ENCODE results near the gene PPP6R2.

The PPP6R2 gene

GRCh38 chr22:50309601-50309991 is 33.5 kb upstream of the PPP6R2 start:
- FAIRE-seq = no peak
- no peak for DNase-seq (ENCODE audit: insufficient read length, low spot score)
- no peak for TF ChIP-seq POLR2A (IDR thresholded peaks at IDR 0.05; ENCODE audit: low read depth, low read length)

GRCh38 chr22:50310031-50310722 is 33.0 kb upstream of the PPP6R2 start:
- no peak for TF ChIP-seq POLR2A (IDR thresholded peaks at IDR 0.05; ENCODE audit: low read depth, low read length)
- no peak for DNase-seq (ENCODE audit: insufficient read length, low spot score)
- no peak for FAIRE-seq

GRCh38 chr22:50310949-50311444 is 32.1 kb upstream of the PPP6R2 start:
- no peak for TF ChIP-seq POLR2A (IDR thresholded peaks at IDR 0.05; ENCODE audit: low read depth, low read length)
- no peak for DNase-seq (ENCODE audit: insufficient read length, low spot score)
- FAIRE-seq = no peak

- TF ChIP-seq POLR2A (IDR thresholded peaks at IDR 0.05; ENCODE audit: low read depth, low read length) = no peak
- DNase-seq (ENCODE audit: insufficient read length, low spot score) = no peak
- no peak for FAIRE-seq
These were observed 31.3 kb upstream of the PPP6R2 start for GRCh38 chr22:50311606-50312351.

GRCh38 chr22:50312371-50312770 is 30.8 kb upstream of the PPP6R2 start:
- DNase-seq (ENCODE audit: insufficient read length, low spot score) (no peak), FAIRE-seq (no peak)
- no peak for TF ChIP-seq POLR2A (IDR thresholded peaks at IDR 0.05; ENCODE audit: low read depth, low read length)

GRCh38 chr22:50313021-50313420 is 30.1 kb upstream of the PPP6R2 start:
- DNase-seq (ENCODE audit: insufficient read length, low spot score) = no peak
- no peak for FAIRE-seq
- no peak for TF ChIP-seq POLR2A (IDR thresholded peaks at IDR 0.05; ENCODE audit: low read depth, low read length)

GRCh38 chr22:50313600-50313999 is 29.5 kb upstream of the PPP6R2 start:
- DNase-seq (ENCODE audit: insufficient read length, low spot score) (no peak), FAIRE-seq (no peak)
- TF ChIP-seq POLR2A (IDR thresholded peaks at IDR 0.05; ENCODE audit: low read depth, low read length) = no peak

- FAIRE-seq = no peak
These were observed 29.1 kb upstream of the PPP6R2 start for GRCh38 chr22:50314081-50314454.

GRCh38 chr22:50314455-50315288 is 28.5 kb upstream of the PPP6R2 start:
- DNase-seq (ENCODE audit: insufficient read length, low spot score) (no peak), FAIRE-seq (no peak)
- TF ChIP-seq POLR2A (IDR thresholded peaks at IDR 0.05; ENCODE audit: low read depth, low read length) = no peak

More at GRCh38 chr22:50314081-50314454, 29.1 kb upstream of the PPP6R2 start:
- no peak for DNase-seq (ENCODE audit: insufficient read length, low spot score)
- no peak for TF ChIP-seq POLR2A (IDR thresholded peaks at IDR 0.05; ENCODE audit: low read depth, low read length)

- DNase-seq (ENCODE audit: insufficient read length, low spot score) = no peak
- TF ChIP-seq POLR2A (IDR thresholded peaks at IDR 0.05; ENCODE audit: low read depth, low read length) = no peak
- no peak for FAIRE-seq
These were observed 27.6 kb upstream of the PPP6R2 start for GRCh38 chr22:50315289-50316113.

GRCh38 chr22:50316114-50317065 is 26.7 kb upstream of the PPP6R2 start:
- FAIRE-seq = no peak
- TF ChIP-seq POLR2A (IDR thresholded peaks at IDR 0.05; ENCODE audit: low read depth, low read length) = no peak
- no peak for DNase-seq (ENCODE audit: insufficient read length, low spot score)

- TF ChIP-seq POLR2A (IDR thresholded peaks at IDR 0.05; ENCODE audit: low read depth, low read length) = no peak
- no peak for FAIRE-seq
- no peak for DNase-seq (ENCODE audit: insufficient read length, low spot score)
These were observed 25.9 kb upstream of the PPP6R2 start for GRCh38 chr22:50317178-50317577.

All from H54 (cell line).